Body of pancreas (tissue), 4 donors: ENCODE results near the gene CMIP.

Source experiments
- POLR2A ChIP-seq, 3 donors: fragments of 450-650 bp; IDR thresholded peaks; one replicate each; pipeline ENCODE4 v1.6.1; 2016; ENCODE audit warnings: antibody characterized with exemption in 3 of 3, mild to moderate bottlenecking in 2 of 3
- TF ChIP-seq, protein P1 (sequence below), 7 experiments: fragments of 450-650 bp in 4 of 7; fragments of 200-600 bp in 3 of 7; sonication (generic) in 3 of 7; IDR thresholded peaks; one replicate each; pipeline ENCODE4 v1.5.1; 2016 to 2019; ENCODE audit warnings: antibody characterized with exemption in 7 of 7

DNA sequence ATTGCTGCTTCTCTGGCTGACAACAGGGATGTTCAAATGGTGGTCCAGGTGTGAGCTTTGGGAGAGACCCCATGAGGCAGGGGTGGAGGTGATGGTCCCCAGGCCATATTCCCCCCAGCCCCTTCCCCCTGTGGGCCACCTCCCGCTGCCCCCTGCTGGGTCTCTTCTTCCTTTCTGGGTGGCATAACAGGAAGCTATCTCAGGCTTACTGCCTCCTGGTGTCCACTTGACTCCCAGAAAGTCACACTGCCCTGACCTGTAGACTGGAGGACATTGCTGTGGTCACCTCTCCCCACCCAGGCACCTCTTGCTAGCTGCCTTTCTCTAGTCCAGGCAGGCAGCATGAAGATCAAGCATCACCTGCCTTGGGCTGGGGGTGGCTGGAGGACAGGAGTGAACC is 288.1 kb downstream of the CMIP start:
- TF ChIP-seq, protein P1, sequence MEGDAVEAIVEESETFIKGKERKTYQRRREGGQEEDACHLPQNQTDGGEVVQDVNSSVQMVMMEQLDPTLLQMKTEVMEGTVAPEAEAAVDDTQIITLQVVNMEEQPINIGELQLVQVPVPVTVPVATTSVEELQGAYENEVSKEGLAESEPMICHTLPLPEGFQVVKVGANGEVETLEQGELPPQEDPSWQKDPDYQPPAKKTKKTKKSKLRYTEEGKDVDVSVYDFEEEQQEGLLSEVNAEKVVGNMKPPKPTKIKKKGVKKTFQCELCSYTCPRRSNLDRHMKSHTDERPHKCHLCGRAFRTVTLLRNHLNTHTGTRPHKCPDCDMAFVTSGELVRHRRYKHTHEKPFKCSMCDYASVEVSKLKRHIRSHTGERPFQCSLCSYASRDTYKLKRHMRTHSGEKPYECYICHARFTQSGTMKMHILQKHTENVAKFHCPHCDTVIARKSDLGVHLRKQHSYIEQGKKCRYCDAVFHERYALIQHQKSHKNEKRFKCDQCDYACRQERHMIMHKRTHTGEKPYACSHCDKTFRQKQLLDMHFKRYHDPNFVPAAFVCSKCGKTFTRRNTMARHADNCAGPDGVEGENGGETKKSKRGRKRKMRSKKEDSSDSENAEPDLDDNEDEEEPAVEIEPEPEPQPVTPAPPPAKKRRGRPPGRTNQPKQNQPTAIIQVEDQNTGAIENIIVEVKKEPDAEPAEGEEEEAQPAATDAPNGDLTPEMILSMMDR (IDR thresholded peaks at IDR 0.05) = no peak
- TF ChIP-seq POLR2A (IDR thresholded peaks at IDR 0.05) = no peak
